Gastrocnemius medialis (tissue), 4 donors: ENCODE data around the gene SLC66A2.

Experiments
- POLR2A ChIP-seq, 2 donors: fragments of 450-650 bp; IDR thresholded peaks; one replicate each; pipeline ENCODE4 v1.6.1; 2017; ENCODE audit warnings: antibody characterized with exemption in 2 of 2, mild to moderate bottlenecking in 2 of 2, moderate library complexity in 2 of 2
- TF ChIP-seq, protein P1 (sequence below), 5 experiments: fragments of 450-650 bp in 3 of 5; fragments of 200-600 bp in 2 of 5; sonication (generic) in 2 of 5; IDR thresholded peaks in 4 of 5; conservative IDR thresholded peaks in 1 of 5; 1 replicate in 4 of 5; 2 replicates in 1 of 5; pipeline ENCODE4 v1.5.1; 2016 to 2019; ENCODE audit warnings: antibody characterized with exemption in 5 of 5, mild to moderate bottlenecking in 3 of 5, moderate library complexity in 3 of 5

DNA sequence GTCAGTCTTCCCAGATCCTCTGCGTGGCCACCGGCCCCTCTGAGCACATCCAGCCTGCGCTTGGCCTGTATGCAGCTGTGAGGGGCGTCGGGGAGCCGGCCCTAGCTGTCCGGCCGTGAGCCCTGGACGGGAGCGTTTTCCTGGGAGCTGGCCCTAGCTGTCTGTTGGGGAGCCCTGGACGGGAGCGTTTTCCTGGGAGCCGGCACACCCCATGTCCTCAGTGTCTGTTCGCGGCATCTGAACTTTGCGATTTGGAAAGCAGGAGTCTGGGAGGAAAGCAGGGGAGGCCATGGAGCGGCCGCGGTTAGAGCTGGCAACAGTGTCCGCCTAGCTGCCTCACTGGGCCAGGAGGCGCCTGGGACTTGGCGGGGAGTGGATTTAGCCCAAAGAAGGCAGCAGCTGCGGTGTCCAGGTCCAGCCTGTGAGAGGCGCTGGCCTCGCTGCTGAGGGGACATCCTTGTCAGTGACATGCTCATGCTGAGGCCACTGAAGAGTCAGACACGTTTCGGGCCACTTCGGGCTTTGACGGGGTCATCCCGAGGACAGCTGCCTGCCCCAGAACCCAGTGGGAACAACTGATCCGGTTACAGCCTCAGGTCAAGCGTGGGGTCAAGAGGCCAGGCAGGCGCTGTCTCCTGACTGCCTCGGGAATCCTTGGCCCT, 77.9 kb downstream of the SLC66A2 start:
- TF ChIP-seq, protein P1, sequence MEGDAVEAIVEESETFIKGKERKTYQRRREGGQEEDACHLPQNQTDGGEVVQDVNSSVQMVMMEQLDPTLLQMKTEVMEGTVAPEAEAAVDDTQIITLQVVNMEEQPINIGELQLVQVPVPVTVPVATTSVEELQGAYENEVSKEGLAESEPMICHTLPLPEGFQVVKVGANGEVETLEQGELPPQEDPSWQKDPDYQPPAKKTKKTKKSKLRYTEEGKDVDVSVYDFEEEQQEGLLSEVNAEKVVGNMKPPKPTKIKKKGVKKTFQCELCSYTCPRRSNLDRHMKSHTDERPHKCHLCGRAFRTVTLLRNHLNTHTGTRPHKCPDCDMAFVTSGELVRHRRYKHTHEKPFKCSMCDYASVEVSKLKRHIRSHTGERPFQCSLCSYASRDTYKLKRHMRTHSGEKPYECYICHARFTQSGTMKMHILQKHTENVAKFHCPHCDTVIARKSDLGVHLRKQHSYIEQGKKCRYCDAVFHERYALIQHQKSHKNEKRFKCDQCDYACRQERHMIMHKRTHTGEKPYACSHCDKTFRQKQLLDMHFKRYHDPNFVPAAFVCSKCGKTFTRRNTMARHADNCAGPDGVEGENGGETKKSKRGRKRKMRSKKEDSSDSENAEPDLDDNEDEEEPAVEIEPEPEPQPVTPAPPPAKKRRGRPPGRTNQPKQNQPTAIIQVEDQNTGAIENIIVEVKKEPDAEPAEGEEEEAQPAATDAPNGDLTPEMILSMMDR (IDR thresholded peaks at IDR 0.05 in 4 of 5, conservative IDR thresholded peaks at IDR 0.05 in 1 of 5) = no peak
- TF ChIP-seq POLR2A (IDR thresholded peaks at IDR 0.05) = no peak
